GM19099 (cell line): ENCODE data around the gene TRIO.

Experiments used
- POLR2A ChIP-seq: IDR thresholded peaks from 3 replicates; pipeline ENCODE4 v1.6.1; 2011; ENCODE audit warnings: low read depth; ENCODE audit not compliant: insufficient read length; ENCODE audit errors: extremely low read depth

Gene TRIO

GRCh38 chr5:14547666-14548065 is 404.5 kb downstream of the TRIO start:
- TF ChIP-seq POLR2A: no peak

DNA sequence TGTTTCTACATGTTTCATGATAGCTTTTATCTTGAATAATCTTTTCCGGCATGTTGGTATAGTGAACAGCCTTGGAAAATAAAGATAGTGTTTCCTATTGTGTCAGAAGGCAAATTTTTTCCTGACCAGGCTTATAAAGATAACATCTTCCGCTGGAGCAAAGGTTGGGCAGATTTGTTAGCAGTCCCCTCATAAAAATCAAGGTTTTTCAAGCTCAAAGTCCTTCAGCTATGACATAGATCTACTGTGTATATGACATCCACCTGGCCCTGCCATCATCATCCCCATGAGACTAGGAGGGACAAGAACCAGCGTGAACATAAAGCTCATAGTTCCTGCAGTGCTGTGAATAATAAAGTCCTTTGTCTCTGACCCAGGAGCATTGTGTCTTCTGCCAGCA is 408.1 kb downstream of the TRIO start:
- no peak for TF ChIP-seq POLR2A

- TF ChIP-seq POLR2A: no peak
These were observed 408.9 kb downstream of the TRIO start for GRCh38 chr5:14552017-14552416.

- no peak for TF ChIP-seq POLR2A
These were observed 412.9 kb downstream of the TRIO start for GRCh38 chr5:14556015-14556414.

GRCh38 chr5:14557203-14557770 is 414.1 kb downstream of the TRIO start:
- no peak for TF ChIP-seq POLR2A

GRCh38 chr5:14557791-14558415 is 414.8 kb downstream of the TRIO start:
- TF ChIP-seq POLR2A: no peak
